ENCODE measurements around the gene BANF2. TPM values are rescaled to one million over a fixed set of nuclear protein-coding genes. Genes with fewer than 3 reads are reported as not detected.

BANF2 gene
- total and polyA plus RNA-seq, 2 of the 13 experiments (the other 11 are each of a cell fraction or from before 2014, with no cell fraction given) = 0.35 TPM; not detected in 1

- TF ChIP-seq ATF4 (CRISPR knock-in tag; IDR thresholded peaks at IDR 0.05) (no peak; a peak in 2 of 4 replicates), RORA (CRISPR knock-in tag; IDR thresholded peaks at IDR 0.05) (no peak), MLLT10 (CRISPR knock-in tag; IDR thresholded peaks at IDR 0.05) (0 out of 2 replicates have a peak, but pooled peaks have one; percentile 30), SP4 (CRISPR knock-in tag; IDR thresholded peaks at IDR 0.05) (peak; percentile 53; the same call in 1 of the 2 replicates), ZBTB7A (CRISPR knock-in tag; IDR thresholded peaks at IDR 0.05) (no peak), ZNF841 (CRISPR knock-in tag; IDR thresholded peaks at IDR 0.05; ENCODE audit: borderline replicate concordance) (no peak), IKZF1 (IDR thresholded peaks at IDR 0.05) (no peak), MAFK (conservative IDR thresholded peaks at IDR 0.05 in 1 of 2, IDR thresholded peaks at IDR 0.05 in 1 of 2; ENCODE audit: low read length in 2 of 2) (no peak), ZMYM3 (CRISPR knock-in tag; IDR thresholded peaks at IDR 0.05) (no peak), ZNF160 (CRISPR knock-in tag; IDR thresholded peaks at IDR 0.05) (no peak; the same call in none of the 2 replicates), ZFP1 (CRISPR knock-in tag; IDR thresholded peaks at IDR 0.05) (0 out of 2 replicates have a peak, but pooled peaks have one; percentile 51), ZNF605 (CRISPR knock-in tag; IDR thresholded peaks at IDR 0.05) (peak; percentile 62; the same call in 1 of the 2 replicates), MIER3 (CRISPR knock-in tag; IDR thresholded peaks at IDR 0.05; ENCODE audit: borderline replicate concordance) (peak; percentile 45; the same call in 1 of the 2 replicates), ZBTB1 (CRISPR knock-in tag; IDR thresholded peaks at IDR 0.05; ENCODE audit: borderline replicate concordance) (no peak), PHF8 (CRISPR knock-in tag; IDR thresholded peaks at IDR 0.05) (peak; percentile 38; the same call in 1 of the 2 replicates), ZNF687 (CRISPR knock-in tag; IDR thresholded peaks at IDR 0.05) (peak; percentile 85), ZNF83 (CRISPR knock-in tag; IDR thresholded peaks at IDR 0.05; ENCODE audit: borderline replicate concordance) (no peak), GTF2F1 (IDR thresholded peaks at IDR 0.05; ENCODE audit: low read length) (no peak), HINFP (CRISPR knock-in tag; IDR thresholded peaks at IDR 0.05; ENCODE audit: low read depth) (no peak; the same call in 1 of the 2 replicates), ZBTB39 (CRISPR knock-in tag; IDR thresholded peaks at IDR 0.05) (0 out of 2 replicates have a peak, but pooled peaks have one; percentile 61), ZNF367 (CRISPR knock-in tag; IDR thresholded peaks at IDR 0.05; ENCODE audit: borderline replicate concordance) (0 out of 2 replicates have a peak, but pooled peaks have one; percentile 12)
Observed at GRCh38 chr20:17679941-17680835, 19.6 kb upstream of the BANF2 start (continued).

Measured in HepG2 (cell line).